Parathyroid adenoma (tissue), 2 donors: ENCODE measurements around the gene RAB3GAP1.
"Not testable (repeated sequence)": the region's sequence is repeated elsewhere in the genome, so short reads cannot be mapped to it uniquely, and the experiment has no call there.

ENCODE experiments used
- H2AFZ ChIP-seq: fragments of 300-600 bp; sonication (generic); one replicate; pipeline ENCODE4 v1.7.0; 2017; ENCODE audit warnings: antibody characterized with exemption, mild to moderate bottlenecking
- H3K27ac ChIP-seq: fragments of 300-600 bp; sonication (generic); one replicate; pipeline ENCODE4 v1.7.0; 2017
- H3K27me3 ChIP-seq: fragments of 300-600 bp; sonication (generic); one replicate; pipeline ENCODE4 v1.7.0; 2017; ENCODE audit warnings: low read length; ENCODE audit not compliant: control insufficient read depth, insufficient read depth
- H3K36me3 ChIP-seq: fragments of 300-600 bp; sonication (generic); one replicate; pipeline ENCODE4 v1.7.0; 2017; ENCODE audit warnings: low read length; ENCODE audit not compliant: control insufficient read depth, insufficient read depth
- H3K4me1 ChIP-seq: fragments of 300-600 bp; sonication (generic); one replicate; pipeline ENCODE4 v1.7.0; 2017; ENCODE audit warnings: control low read depth
- H3K4me2 ChIP-seq: fragments of 300-600 bp; sonication (generic); one replicate; pipeline ENCODE4 v1.7.0; 2017; ENCODE audit warnings: low read length
- H3K4me3 ChIP-seq: fragments of 300-600 bp; sonication (generic); one replicate; pipeline ENCODE4 v1.7.0; 2017; ENCODE audit warnings: low read depth, low read length
- H3K79me2 ChIP-seq: fragments of 300-600 bp; sonication (generic); one replicate; pipeline ENCODE4 v1.7.0; 2017; ENCODE audit warnings: control low read depth
- H3K9ac ChIP-seq: fragments of 300-600 bp; sonication (generic); one replicate; pipeline ENCODE4 v1.7.0; 2017; ENCODE audit warnings: mild to moderate bottlenecking
- H3K9me3 ChIP-seq: fragments of 300-600 bp; sonication (generic); one replicate; pipeline ENCODE4 v1.7.0; 2017; ENCODE audit warnings: low read length; ENCODE audit not compliant: control insufficient read depth
- TF ChIP-seq, protein P1 (sequence below): fragments of 300-600 bp; sonication (generic); IDR thresholded peaks from one replicate; pipeline ENCODE4 v1.7.0; 2017; ENCODE audit warnings: antibody characterized with exemption, mild to moderate bottlenecking
- donor health status: primary hyperparathyroidism.

Gene RAB3GAP1

DNA sequence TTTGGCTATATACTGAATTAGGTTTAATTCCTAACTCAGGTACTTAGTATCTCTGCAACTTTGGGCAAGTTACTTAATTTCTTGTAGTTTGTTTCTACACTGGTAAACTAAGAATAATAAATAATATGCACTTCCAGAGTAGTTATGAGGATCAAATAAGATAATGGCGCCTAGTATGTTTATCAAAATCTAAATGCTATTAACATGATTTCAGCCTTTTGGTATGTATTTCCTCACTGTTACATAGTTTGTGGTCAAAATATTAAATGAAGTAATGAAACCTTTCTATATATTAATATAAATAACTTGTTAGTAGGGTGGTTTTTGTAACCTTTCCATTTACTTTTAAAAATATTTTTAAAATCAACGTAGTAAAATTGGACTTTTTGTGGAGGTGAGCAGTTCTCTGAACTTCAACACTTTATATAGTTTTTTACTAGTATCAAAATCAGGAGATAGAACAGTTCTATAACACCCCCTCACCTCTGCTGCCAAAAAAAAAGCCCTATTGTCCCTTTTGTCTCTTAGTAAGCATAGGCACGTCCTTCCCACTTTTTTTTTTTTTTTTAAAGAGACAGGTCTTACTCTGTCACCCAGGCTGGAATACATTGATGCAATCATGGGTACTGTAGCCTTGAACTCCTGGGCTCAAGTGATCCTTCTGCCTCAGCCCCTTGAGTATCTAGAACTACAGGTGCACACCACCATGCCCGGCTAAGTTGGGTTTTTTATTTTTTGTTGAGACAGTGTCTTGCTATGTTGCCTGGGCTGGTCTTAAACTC lies 44.8 kb downstream of the RAB3GAP1 start:
- Histone ChIP-seq H3K36me3 (no peaks in the 10 kb centered on the region), H3K4me2 (no peak overlapping the region), H3K4me1 (no peaks in the 10 kb centered on the region), H3K27me3 (no peaks in the 10 kb centered on the region), H3K9me3 (no peaks in the 10 kb centered on the region), H3K4me3 (no peak overlapping the region), H2AFZ (no peak overlapping the region), H3K27ac (no peak overlapping the region), H3K9ac (no peak overlapping the region), H3K79me2 (no peaks in the 10 kb centered on the region)
- TF ChIP-seq, protein P1, sequence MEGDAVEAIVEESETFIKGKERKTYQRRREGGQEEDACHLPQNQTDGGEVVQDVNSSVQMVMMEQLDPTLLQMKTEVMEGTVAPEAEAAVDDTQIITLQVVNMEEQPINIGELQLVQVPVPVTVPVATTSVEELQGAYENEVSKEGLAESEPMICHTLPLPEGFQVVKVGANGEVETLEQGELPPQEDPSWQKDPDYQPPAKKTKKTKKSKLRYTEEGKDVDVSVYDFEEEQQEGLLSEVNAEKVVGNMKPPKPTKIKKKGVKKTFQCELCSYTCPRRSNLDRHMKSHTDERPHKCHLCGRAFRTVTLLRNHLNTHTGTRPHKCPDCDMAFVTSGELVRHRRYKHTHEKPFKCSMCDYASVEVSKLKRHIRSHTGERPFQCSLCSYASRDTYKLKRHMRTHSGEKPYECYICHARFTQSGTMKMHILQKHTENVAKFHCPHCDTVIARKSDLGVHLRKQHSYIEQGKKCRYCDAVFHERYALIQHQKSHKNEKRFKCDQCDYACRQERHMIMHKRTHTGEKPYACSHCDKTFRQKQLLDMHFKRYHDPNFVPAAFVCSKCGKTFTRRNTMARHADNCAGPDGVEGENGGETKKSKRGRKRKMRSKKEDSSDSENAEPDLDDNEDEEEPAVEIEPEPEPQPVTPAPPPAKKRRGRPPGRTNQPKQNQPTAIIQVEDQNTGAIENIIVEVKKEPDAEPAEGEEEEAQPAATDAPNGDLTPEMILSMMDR = no peak

- Histone ChIP-seq H3K4me3 (no peak overlapping the region), H3K27me3 (no peaks in the 10 kb centered on the region), H3K9me3 (no peaks in the 10 kb centered on the region), H3K4me2 (no peak overlapping the region), H3K79me2 (no peaks in the 10 kb centered on the region), H3K36me3 (no peaks in the 10 kb centered on the region), H3K27ac (no peak overlapping the region), H2AFZ (no peak overlapping the region), H3K4me1 (no peaks in the 10 kb centered on the region), H3K9ac (no peak overlapping the region)
- TF ChIP-seq, protein P1 = no peak
Measured at GRCh38 chr2:135097532-135098231, 45.6 kb downstream of the RAB3GAP1 start.

DNA sequence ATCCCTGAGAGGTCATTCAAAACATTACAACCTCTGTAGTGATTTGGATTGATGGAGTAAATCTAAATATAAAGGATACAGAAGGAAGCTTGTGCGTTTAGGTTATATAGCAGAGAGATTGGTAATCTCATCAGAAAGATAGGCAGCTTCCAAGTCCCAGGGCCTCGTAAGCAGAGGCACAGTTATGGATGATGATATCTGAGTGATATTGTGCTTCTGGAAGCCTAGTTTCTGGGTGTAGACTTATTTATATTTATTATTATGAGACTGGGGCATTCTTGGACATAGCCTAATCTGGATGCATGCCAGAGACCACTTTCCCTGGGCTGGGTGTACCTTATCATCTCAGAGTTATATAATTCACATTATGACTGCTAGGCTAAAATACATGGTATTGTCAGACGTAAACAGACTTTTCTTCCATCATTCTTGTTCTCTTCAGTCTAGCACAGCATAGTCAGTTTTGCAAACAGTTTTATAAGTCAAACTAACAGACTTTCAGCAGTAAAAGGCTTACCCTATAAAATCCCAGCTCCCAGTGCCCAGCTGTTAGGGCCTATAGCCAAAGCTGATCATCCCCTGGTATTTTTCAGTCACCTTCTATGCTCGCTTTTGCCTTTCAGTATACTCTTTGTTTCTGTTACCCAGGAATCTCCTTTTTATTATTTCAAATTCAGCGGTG lies 47.9 kb downstream of the RAB3GAP1 start:
- Histone ChIP-seq H3K79me2 (peaks cover 5% of the 10 kb centered on the region), H3K27ac (no peak overlapping the region), H3K4me1 (no peaks in the 10 kb centered on the region), H3K4me3 (no peak overlapping the region), H3K27me3 (no peaks in the 10 kb centered on the region), H3K9ac (no peak overlapping the region), H2AFZ (no peak overlapping the region), H3K9me3 (no peaks in the 10 kb centered on the region), H3K4me2 (no peak overlapping the region), H3K36me3 (no peaks in the 10 kb centered on the region)
- TF ChIP-seq, protein P1 = no peak

DNA sequence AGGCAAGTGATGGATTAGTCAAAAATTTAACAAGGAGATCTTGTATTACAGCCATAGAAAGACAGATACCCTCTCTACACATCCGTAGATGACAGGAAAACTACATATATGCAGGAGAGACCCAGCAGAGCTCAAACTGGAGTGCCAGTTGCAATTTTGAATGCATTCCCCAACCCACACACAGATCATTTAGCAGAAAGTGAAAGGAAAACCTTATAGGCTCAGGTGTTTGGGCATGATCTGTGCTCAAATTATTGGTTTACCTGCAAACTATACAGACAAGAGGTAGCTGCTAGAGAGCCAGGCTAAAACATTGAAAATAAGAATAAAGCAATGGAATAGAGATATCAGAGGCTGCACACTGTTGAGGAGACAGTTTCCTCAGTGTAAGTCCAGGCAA lies 51.8 kb downstream of the RAB3GAP1 start:
- H3K79me2 ChIP-seq = peaks cover 8% of the 10 kb centered on the region
- no peak overlapping the region for H3K9ac ChIP-seq
- H3K27ac ChIP-seq = no peak overlapping the region
- H3K4me3 ChIP-seq = no peak overlapping the region
- no peak overlapping the region for H2AFZ ChIP-seq
- TF ChIP-seq, protein P1 = no peak
- no peaks in the 10 kb centered on the region for H3K36me3 ChIP-seq
- H3K27me3 ChIP-seq = no peaks in the 10 kb centered on the region
- no peak overlapping the region for H3K4me2 ChIP-seq
- no peaks in the 10 kb centered on the region for H3K4me1 ChIP-seq
- H3K9me3 ChIP-seq = no peaks in the 10 kb centered on the region

GRCh38 chr2:135105513-135106316 lies 53.6 kb downstream of the RAB3GAP1 start:
- H2AFZ ChIP-seq, H3K9me3 ChIP-seq, H3K4me1 ChIP-seq, H3K27ac ChIP-seq, H3K4me2 ChIP-seq, H3K4me3 ChIP-seq, H3K36me3 ChIP-seq, H3K9ac ChIP-seq, H3K79me2 ChIP-seq, H3K27me3 ChIP-seq: not testable (repeated sequence)
